ENCODE measurements around the gene C1QTNF8.

Gene C1QTNF8, protein sequence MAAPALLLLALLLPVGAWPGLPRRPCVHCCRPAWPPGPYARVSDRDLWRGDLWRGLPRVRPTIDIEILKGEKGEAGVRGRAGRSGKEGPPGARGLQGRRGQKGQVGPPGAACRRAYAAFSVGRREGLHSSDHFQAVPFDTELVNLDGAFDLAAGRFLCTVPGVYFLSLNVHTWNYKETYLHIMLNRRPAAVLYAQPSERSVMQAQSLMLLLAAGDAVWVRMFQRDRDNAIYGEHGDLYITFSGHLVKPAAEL

DNA sequence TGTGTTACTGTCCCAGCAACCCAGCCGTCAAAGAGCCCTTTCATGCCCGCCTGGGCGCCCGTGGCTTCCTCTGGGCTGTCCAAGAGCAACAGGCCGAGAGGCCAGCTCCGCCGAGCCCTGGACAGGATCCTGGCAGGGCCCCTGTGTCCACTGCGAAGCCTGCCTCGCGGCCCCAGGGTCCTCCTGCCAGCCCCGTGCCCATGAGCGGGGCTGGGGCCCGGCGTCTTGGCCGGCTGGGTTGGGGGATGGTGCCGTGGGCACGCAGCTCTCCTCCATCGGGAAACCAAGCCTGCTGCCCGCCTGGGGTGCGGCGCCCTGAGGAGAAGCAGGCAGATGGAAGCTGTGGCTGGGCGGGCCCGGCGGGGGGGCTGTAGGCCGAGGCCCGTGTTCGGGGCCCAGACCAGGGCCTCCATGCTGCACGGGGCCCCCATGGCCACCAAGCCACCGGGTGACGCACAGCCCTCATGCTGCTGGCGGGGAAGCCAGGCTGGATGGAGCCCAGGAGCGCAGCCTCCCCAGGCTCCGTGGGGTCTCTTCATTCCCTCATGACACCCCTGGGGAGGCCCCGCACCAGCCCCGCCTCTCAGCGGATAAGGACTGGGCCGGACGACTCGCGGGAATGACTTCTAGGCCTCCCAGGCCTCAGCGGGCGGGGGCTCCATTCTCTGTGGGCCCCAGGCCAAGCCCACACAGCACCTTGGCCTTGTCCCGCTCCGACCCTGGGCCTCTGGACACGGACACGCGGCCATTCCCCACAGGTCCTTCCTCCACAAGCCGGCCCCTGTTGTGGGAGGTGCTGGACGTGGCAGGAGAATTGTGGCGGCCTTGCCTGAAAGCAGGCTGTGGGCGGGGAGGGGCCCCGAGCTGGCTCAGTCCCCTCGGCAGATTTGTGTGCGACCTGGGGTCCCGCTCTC lies at the start of gene C1QTNF8:
Gene C1QTNF8, minus strand, starts transcription at position 76 of the 914 bp plus-strand sequence. CDS start 1,322 bp downstream, outside the sequence.
- no peak for DNase-seq (ENCODE audit: low read depth in 2 of 2)

- no peak for DNase-seq (ENCODE audit: low read depth in 2 of 2)
Observed at GRCh38 chr16:1145383-1146100, 49.5 kb upstream of the C1QTNF8 start.

DNA sequence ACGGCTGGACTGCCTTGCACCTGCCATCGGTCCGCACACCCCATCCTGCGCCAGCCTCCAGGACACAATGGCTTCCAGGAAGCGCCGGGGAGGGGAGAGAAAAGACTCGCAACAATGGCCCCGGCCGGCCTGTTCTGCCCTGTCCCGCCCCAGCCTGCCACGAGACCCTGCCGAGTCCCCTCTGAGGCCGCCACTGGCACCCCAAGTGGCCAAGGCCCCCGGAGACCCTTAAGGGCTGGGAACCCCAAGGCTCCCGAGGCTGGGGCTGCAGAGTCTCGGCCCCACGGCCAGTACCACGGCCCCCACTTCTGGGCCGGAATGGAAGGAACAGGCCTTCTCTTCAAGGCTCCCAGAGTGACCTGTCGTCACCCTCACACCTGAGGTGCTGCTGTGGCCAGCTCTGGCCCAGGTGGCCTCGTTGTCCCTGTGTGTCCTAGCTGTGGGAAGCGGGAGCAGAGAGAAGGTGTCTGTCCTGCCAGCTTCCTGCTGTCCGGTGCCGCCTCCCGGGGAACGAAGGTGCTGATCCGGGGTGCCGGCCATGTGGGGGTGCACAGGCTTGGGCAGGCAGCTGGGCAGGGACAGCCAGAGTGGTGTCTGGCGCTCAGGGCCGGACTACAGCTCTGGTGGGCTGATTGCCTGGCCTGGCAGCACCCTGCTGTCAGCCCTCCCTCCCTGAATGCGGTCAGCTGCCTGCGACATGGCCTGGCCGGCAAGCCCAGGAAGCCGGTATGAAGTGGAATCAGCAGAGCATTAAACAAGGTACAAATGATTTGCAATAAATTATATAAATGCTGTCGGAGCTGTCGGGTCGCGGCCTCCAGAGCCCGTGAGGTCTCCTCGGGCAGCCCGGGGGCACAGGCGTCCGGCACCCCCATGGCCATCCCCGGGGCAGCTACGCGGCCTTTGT lies 48.7 kb upstream of the C1QTNF8 start:
- DNase-seq (ENCODE audit: low read depth in 2 of 2), result no peak

DNA sequence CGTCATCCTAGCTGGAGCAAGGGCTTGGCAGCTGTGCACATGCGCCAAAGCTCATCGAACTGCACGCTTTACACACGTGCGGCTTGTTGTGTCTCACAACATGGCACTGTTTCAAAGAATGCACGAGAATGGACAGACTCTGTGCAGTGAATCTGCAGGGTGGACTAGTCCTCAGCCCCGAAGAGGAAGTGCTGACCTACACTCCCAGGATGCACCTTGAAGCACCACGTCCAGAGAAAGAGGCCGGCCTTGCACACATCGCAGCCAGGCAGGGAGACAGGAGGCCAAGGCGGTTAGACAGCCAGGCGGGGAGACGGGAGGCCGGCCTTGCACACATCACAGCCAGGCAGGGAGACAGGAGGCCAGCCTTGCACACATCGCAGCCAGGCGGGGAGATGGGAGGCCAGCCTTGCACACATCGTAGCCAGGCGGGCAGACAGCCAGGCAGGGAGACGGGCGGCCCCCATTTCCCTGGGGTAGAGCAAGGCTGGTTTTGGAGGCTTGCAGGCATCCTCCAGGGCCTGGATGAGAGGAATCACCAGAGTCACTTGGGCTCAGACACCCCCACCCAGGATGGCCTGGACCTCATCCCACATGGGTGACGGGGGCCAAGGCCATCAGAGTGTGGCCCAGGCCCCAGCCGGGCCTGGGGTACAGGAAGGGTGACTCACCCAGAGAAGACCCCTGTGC lies 47.9 kb upstream of the C1QTNF8 start:
- no peak for DNase-seq (ENCODE audit: low read depth in 2 of 2)

DNA sequence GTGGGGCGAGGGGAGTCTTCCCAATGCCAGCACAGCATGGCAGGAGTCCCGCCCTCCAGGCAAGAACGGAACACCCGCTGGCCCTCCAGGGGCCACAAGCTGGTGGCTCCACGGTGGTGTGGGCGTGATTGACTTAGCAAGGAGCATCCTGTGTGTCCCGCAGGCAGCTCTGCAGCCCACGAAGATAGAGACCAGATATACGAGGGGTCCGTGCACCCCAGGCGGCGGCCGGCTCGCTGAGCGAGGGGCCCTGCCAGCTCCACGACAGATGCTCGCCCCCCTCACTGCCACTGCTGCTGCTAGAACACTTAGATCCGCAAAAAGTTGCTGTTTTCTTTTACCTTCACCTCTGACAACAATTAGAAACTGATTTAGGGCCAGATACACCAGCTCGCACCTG lies 46.9 kb upstream of the C1QTNF8 start:
- no peak for DNase-seq (ENCODE audit: low read depth in 2 of 2)

GRCh38 chr16:1141716-1142115 lies 45.7 kb upstream of the C1QTNF8 start:
- no peak for DNase-seq (ENCODE audit: low read depth in 2 of 2)

DNA sequence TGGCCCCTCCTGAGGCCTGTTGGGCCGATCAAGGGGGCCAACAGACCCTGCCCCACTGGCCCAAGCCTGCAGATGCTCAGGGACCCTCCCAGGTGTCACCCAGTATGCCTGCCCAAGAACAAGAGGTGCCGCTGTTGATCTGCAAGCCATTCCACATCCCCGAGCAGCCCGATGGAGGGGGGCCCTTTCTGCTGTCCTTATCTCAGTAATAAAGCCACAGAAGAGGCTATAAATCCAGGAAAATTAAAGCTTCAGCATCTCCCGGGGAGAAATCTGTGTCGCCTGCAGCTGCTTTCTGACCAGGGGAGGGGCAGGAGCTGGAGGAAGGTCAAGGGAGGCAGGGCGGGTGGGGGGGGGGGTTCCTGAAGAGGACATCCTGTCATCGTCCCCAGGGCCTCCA lies 45.1 kb upstream of the C1QTNF8 start:
- DNase-seq (ENCODE audit: low read depth in 2 of 2), result no peak

- DNase-seq (ENCODE audit: low read depth in 2 of 2), result no peak
Observed at GRCh38 chr16:1140582-1141162, 44.6 kb upstream of the C1QTNF8 start.

DNA sequence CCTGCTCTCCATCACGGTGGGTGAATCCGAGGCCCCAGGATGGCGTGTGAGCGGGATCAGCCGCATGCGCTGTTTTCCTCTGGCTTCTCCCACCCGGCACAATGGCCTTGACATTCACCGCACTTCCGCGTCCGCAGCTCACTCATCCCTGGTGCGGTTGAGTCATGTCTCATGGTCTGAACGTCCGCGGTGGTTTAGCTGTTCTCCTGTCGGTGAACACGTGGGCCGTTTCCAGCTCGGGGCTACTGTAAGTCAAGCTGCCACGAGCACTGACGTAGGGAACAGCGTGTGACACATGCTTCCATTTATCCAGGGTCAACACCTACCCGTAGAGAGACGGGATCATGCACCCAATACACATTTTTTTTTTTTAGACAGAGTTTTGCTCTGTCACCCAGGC lies 41.6 kb upstream of the C1QTNF8 start:
- DNase-seq (ENCODE audit: low read depth in 2 of 2), result no peak

DNA sequence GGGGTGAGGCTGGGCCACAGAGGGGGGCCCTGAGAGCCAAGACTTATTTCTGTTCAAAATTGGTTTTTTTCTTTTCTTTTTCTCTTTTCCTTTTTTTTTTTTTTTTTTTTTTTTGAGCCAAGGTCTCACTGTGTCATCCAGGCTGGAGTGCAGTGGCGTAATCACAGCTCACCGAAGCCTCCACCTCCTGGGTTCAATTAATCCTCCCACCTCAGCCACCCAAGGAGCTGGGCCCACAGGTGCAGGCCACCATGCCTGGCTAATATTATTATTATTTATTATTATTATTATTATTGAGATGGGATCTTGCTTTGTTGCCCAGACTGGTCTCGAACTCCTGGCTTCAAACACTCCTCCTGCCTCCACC lies 39.4 kb upstream of the C1QTNF8 start:
- no peak for DNase-seq (ENCODE audit: low read depth in 2 of 2)

DNA sequence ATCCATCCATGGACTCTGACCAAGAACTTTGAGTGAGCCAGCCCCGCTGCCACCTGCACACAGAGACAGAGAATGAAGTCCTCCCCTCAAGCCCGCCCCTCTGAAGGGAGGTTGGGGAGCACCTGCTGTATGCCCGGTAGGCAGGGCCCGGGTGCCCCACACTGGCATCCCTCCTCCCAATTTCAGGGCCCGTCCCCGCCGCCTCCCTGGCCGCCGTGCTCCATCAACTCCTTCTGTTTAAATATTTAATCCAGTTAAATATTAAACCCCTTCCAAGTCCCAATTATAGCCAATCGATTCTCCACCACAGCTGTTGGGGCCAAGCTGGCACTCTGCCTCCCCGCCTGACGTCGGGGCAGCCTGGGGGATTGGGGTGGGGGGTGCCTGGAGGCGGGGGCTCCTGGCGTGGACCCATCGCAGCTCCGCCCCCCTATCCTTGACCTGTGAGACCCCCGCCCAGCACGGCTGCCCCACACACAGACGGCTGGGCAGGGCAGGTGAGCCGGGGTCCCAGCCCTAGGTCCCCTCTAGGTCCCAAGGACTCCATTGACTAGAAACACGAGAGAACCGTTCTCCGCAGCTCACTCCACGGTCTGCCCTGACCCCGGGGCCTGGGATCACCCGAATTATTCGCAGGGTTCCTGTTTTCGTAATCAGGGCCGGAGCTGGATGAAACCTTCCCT lies 38.9 kb upstream of the C1QTNF8 start:
- no peak for DNase-seq (ENCODE audit: low read depth in 2 of 2)

DNA sequence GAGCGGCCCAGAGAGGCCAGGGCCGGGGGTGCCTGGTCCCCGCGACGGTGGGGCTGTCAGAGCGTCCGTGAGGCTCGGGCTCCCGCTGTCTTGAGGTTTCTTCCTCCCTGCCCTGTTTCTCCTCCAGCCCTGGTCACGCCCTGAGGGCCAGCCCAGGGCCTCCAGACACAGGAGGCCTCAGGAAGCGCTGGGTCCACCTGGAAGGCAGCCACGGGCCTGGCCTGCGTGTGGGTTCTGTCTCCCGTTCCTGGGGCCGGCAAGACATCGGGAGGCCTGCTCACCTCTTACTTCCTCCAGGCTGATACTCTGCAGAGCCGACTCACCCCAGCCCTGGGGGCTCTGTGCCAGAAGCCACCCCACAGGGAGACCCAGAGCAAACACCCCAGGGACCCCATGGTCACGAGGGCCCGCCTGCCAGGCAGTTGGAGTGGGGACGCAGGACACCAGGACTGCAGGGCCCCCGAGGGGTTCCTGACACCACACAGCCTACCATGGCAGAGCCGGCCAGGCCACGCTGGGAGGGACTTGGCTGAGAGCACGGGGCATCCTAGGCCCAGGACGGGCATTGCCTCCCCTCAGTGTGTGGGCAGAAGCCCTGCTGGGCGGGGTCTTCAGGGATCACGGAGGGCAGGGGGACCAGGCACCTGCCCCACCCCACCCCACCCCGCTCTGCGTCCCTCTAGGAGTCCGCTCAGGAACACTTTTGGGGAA lies 37.9 kb upstream of the C1QTNF8 start:
- DNase-seq (ENCODE audit: low read depth in 2 of 2), result no peak

DNA sequence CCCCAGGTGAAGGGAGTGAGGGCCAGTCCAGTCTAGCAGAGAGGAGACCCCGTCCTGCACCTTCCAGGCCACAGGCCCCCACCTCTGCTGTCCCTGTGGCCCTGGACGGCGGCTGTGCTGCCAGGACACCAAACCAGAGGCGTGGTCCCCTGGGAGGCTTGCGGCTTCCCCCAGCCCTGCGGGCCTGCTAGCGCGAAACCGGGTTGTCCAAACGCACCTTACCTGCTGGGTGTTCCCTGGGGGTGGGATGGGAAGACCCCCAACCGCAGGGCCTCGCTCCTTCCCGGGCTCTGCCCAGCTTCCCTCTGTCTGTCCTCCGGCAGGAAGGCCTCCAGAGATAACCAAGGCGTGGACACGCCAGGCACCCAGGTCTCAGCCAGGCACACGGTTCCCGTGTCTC lies 37.2 kb upstream of the C1QTNF8 start:
- DNase-seq (ENCODE audit: low read depth in 2 of 2), result no peak

DNA sequence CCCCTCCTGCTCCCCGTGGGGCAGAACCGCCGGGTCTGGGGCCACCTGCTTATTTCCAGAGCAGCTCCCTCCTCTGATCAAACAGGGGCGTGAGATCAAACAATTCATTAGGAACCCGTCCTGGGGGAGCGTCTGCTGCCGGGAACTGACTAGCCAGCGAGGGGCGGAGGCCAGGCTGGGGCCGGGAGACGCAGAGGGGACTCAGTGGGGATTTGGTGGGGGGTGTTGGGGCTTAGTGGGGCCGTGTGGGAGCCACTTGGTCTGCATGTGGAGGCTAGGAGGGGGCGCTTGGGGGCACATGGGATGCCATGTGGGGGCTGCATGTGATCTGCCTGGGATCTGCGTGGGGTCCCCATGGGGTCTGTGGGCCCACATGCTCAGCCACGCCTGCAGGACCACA lies 36.4 kb upstream of the C1QTNF8 start:
- no peak for DNase-seq (ENCODE audit: low read depth in 2 of 2)

DNA sequence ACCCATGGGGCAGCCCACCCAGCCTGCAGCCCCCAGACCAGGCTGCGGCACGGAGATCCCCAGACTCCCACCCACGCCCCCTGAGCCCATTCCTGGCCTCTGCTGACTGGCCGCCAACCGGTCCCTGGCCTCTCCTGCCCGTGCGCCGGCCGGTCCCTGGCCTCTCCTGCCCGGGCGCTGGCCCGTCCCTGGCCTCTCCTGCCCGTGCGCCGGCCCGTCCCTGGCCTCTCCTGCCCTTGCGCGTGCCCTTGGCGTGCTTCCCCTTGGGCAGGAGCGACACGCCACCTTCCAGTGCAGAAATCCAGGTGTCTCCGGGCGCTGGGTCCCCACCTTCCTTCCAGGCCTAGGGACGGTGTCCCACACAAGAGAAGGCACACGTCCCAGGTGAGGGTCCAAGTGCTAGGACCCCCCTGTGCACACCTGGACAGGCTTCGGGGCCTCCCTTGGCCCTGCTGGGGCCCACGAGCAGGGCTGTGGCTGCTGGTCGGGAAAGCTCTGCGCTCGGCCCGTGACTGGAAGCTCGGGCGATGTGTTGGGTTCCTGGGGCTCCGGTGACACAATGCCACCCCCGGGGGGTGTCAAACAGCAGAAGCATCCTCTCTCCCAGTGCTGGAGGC lies 35.4 kb upstream of the C1QTNF8 start:
- no peak for DNase-seq (ENCODE audit: low read depth in 2 of 2)

DNA sequence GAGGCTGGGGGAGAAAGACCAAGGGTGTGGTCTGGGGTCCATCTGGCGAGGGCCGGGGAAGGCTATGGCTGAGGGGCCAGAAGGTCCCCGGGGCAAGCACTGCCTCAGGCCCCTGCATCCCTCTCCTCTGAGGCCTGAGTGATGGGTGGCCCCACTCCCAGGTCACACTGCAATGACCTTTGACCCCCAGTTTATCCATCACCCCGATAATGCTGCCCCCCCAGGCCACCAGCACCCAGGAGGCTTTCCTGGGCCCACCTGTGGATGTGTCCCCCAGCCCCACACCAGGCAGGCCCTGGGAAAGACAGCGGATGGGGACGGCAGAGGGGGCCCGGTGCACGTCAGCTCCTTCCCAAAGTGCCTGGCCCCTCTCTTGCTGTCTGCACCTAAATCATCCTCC lies 34.3 kb upstream of the C1QTNF8 start:
- DNase-seq (ENCODE audit: low read depth in 2 of 2), result no peak

- DNase-seq (ENCODE audit: low read depth in 2 of 2), result no peak
Observed at GRCh38 chr16:1129106-1129960, 33.3 kb upstream of the C1QTNF8 start.

All from stimulated activated CD8-positive, alpha-beta memory T cell treated with anti-CD3 and anti-CD28 coated beads, Interleukin-15, amount 100 ng/mL, for 4 hours (primary cell).